Central memory CD4-positive, alpha-beta T cell (primary cell): ENCODE measurements around the gene TLK2.
"Not testable (repeated sequence)": the region's sequence is repeated elsewhere in the genome, so short reads cannot be mapped to it uniquely, and the experiment has no call there.

Experiments used
- DNase-seq: peaks from one replicate; pipeline ENCODE4 v3.0.0; 2022

TLK2 gene

GRCh38 chr17:62605588-62605987, 127.0 kb downstream of the TLK2 start:
- DNase-seq, result no peak

GRCh38 chr17:62611292-62611691, 132.7 kb downstream of the TLK2 start:
- DNase-seq, result no peak

GRCh38 chr17:62611728-62612127, 133.1 kb downstream of the TLK2 start:
- DNase-seq, result no peak

GRCh38 chr17:62612289-62612688, 133.7 kb downstream of the TLK2 start:
- not testable (repeated sequence) for DNase-seq

DNA sequence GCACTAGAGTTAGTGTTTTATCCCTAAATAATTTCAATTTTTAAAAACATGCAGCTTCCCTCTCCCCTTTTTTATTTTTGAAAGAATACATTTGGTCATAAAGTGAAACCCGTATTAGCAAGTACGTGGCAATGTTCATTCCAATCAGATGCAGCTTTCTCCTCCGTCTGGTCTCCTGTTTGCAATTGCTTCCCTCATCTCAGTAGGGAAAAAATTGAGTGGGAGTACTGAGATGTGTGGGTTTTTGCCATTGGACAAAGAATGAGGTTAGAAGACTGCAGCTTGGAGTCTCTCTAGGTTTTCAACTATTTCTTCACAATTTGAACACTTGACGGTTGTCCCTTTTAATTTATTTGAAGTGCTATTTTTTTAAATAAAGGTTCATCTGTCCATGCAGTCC, 134.5 kb downstream of the TLK2 start:
- DNase-seq, result not testable (repeated sequence)

DNA sequence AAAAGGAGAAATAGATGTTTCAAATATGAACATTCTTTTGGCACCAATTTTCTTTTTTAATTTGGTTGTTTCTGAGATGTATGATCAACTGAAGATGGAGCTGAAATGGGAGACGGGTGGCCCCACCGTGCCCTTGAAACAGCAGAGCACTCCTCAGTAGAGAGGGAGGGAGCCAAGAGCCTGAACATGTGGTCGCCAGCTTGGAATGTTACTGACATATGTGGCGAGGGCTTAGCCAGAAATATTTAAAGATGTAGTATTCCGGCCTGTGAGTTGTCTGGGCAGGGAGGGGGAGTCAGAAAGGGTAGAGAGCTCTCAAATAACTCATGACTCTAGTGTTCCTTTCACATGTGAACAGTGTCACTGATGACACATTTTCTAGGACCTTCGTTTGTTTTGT, 135.5 kb downstream of the TLK2 start:
- no peak for DNase-seq

DNA sequence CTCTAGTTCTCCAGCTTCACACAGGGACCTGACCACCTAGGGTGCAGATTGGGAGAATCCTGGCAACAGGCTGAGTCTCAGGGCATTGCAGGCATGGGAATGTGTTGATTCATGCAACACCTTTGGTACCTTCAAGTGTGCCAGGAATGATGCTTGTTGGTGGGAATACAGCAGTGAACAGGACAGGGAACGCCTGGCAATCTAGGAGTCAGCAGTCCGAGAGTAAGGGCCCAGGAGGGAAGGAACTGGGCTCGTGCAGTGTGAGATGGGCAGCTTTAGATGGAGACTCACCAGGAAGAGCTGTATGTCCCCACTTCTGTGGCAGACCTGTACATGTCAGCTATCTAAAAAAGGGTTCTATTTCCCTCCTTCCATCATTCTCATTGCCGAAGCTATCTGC, 136.9 kb downstream of the TLK2 start:
- DNase-seq, result no peak

DNA sequence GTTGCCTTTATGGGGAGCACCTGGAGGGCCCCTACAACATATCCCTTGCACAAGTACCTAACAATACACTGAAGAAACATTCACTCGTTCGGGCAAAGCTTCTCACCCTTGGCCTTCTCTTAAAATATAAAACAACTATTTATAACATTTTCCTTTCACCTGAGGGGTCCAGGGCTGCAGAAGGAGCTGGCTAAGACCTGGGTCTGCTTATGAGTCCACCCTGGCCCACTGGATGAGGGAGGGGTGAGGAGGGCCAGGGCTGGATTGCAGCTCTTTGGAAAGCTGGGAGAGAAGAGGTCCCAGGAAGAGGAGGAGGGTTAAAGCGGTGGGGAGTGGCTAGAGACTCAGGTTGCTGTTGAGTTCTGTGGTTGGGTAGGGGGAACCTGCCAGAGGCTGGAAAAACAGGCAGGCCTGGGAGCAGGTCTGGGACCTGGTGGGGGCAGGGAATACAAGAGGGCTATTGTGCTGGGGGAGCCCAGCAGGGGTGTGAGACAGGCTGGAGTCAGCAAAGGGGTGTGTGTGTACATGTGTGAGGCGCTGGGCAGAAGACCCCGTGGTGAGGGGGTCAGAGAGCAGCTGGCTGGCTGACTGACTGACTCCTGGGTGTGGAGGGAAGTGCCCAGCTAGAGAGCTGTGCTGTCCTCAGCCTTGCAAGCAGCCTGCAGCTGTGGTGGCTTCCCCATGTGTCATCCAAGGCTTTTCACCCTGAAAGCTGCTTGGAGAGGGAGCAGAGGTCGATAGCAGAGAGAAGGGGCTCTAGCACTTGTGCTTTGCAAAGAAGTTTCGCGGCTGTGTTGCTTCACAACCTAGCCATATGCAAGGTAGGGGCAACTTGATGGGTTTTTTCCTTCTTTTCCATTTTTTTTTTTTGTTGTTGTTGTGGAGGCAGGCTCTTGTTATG, 138.6 kb downstream of the TLK2 start:
- DNase-seq, result no peak

DNA sequence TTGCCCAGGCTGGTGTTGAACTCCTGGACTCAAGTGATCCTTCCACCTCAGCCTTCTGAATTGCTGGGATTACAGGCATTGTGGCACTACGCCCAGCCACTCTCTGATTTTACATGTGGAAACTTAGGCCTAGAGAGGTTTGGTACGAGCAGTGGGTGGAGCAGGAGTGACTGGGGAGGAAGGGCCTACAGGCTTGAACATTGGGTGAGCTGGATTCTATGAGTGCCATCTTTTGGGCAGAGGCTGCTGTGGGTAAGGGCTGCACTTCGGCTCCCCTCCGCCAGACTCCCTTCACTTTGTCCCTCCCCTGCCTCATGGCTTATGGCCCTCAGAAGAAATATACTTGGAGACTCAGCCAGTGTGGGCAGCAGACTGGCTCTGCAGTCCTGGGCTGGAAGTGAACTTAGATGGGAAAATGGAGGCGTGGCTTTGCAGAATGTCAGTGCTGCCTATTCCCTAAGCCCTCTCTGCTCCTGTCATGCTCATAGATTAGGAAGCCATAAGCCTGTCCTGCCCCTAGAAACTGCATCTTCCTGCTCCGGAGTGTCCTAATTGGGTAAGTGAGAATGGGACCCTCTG, 139.4 kb downstream of the TLK2 start:
- no peak for DNase-seq

- DNase-seq, result no peak
These were observed 140.2 kb downstream of the TLK2 start for GRCh38 chr17:62618647-62619416.

GRCh38 chr17:62619417-62620155, 141.0 kb downstream of the TLK2 start:
- DNase-seq, result no peak

GRCh38 chr17:62621223-62621622, 142.6 kb downstream of the TLK2 start:
- no peak for DNase-seq

DNA sequence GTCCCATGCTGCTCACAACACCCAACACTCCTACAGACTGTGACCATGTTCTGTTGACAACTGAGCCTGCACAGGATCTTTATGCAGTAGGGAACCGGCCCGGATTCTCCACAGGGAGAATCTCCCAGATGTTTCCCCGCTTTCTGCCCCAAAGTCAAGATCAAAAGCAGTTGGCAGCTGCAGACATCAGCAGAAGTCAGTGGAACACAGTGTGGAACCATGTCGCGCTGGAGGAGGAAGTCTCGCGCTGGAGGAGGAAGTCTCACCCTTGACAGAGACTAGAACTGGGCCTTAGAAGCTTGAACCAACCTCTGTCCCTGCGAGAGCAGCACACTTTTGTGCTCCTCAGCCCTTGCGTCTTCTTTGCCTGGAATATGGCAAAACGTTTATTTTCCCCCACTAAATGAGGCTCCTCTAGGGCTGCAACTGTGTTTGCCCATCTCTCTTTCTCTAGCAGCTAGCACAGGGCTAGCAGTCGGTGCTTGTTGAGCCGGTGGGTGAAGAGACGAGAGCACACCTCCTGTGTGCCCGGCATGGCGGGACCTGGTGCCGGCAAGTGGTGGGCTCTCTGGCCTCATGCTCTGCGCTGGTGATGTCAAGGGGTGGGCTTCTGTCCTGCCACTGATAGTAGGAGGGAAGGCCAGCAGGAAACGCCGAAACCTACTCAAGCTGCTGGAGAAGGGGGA, 146.7 kb downstream of the TLK2 start:
- no peak for DNase-seq

- DNase-seq, result no peak
These were observed 147.2 kb downstream of the TLK2 start for GRCh38 chr17:62625870-62626200.

DNA sequence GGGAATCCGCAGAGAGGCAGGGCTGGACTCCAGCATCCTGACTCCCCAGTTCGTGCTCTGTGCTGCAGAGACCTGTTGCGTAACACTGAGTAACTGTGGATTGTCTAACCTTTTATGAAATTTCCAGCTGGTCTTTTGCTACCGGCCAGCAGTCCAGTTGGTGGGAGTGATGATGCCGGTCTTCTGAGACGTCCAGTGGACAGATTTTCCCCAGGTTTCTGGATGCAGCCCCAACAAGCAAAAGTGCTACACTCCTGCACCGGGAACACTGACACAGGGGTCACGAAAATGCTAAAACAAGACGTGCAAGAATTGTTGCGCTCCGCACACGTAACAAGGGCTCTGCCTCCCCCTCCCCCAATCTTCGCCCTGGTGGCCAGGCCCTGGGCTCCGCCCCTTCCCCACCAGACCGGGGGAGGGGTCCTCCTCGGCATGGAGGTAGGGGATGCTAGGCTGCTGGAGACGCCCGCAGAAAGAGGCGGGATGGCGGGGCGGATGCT, 148.1 kb downstream of the TLK2 start:
- no peak for DNase-seq

- DNase-seq, result no peak
These were observed 148.7 kb downstream of the TLK2 start, which contains the start of gene MRC2 for GRCh38 chr17:62627219-62627903. MRC2 (plus strand) TSS chr17:62627670; CDS start chr17:62627803, 133 bp downstream.

DNA sequence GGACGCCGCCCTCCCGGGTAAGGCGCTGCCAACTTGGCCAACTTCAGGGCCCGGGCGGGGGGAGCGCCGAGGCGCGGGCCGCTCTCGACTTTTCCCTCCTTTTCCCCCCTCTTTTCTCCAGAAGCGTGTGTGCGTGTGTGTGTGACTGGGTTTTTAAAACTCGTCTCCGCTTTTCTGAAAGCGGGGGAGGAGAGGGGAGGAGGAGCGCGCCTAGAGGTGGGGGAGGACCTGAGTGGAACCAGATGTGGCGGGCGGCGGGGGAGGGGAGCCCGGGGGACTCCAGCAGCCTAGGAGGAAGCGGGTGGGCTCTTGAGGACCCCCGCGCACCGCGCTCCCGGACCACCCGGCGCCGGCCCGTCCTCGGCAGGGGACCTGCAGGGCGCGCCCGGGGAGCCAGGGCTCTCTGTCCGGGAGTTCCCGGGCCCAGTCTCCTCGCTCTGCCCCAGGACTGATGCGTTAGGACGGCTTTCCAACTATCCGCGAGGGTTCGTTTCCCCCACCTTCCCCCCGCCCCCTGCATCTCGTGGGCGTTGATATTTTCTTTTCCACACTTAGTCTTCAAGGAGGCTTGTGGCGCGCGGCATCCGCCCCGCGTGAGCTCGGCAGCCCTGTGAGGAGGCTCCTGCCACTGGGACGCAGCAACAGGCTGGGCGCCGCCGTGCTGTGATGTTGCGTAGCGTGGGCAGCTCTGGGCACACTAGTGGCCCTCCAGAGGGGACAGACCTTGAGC, 149.4 kb downstream of the TLK2 start:
- no peak for DNase-seq

GRCh38 chr17:62628831-62629555, 150.4 kb downstream of the TLK2 start:
- DNase-seq, result no peak

DNA sequence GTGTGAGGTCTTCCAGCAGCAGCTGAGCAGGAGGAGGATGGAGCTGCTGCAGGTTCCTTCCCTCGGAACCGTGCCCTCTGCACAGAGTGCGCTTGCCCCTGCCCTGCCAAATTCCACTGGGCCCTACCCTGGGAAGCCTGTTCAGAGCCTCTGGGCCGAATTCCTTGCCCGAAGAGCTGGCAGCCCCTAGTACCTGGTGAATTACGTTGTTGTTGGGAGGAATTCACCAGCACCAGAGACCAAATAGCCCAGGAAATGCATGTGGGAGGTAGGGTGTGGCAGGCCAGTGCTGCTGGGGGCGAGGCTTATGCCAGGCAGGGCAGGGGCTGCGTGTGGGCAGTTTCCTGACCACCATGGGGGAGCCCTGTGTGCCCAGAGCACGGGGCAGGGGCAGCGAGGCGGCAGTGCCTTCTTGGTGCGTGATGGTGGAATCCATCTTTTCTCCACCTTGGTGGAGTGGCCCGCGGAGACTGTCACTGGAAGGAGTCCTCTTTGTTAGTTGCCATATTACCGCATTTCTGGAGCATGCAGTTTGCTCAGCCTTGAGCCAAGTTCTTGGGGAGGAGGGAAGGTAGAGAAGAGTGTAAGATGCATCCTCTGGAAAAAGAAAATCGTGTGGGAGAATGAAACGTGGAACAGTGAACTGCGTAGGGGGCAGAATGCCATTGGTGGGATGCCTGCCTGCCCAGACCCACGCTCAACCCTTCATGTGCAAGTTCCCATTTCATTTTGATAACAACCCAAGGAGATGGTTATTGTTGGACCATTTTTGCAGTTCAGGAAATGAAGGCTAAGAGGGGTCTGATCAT, 151.1 kb downstream of the TLK2 start:
- no peak for DNase-seq
